CD4-positive, alpha-beta memory T cell (primary cell): ENCODE measurements around the gene LPXN. TPM values are rescaled to one million over a fixed set of nuclear protein-coding genes. Genes with fewer than 3 reads are reported as not detected.

Experiments used
- CTCF ChIA-PET: fragments of 350-600 bp; sonication (Branson Sonifier 250); formaldehyde crosslinking; loops from one replicate; lab custom pipeline; 2021; ENCODE audit warnings: inconsistent platforms; ENCODE audit not compliant: partially characterized antibody; lab: Charles Lee
- POLR2A ChIA-PET: fragments of 350-600 bp; sonication (Branson Sonifier 250); formaldehyde crosslinking; loops from one replicate; lab custom pipeline; 2021; ENCODE audit not compliant: partially characterized antibody; lab: Charles Lee
- DNase-seq, 5 donors: peaks; one replicate each; pipeline versions ENCODE4 v3.0.0 to v3.0.0-alpha.2; 2020 to 2022; ENCODE audit warnings: mixed read lengths in 1 of 5
- H3K27ac ChIP-seq: one replicate; pipeline ENCODE4 v1.7.0; 2013; ENCODE audit warnings: low read depth, low read length
- H3K27me3 ChIP-seq: 2 replicates; pipeline ENCODE4 v1.7.0; 2013; ENCODE audit warnings: mild to moderate bottlenecking, low read length, moderate library complexity; ENCODE audit not compliant: insufficient read depth
- H3K36me3 ChIP-seq: 2 replicates; pipeline ENCODE4 v1.7.0; 2013; ENCODE audit warnings: mild to moderate bottlenecking, low read length, moderate library complexity; ENCODE audit not compliant: insufficient read depth
- H3K4me1 ChIP-seq: 2 replicates; pipeline ENCODE4 v1.7.0; 2013; ENCODE audit warnings: mild to moderate bottlenecking, low read length, moderate library complexity; ENCODE audit not compliant: insufficient read depth
- H3K4me3 ChIP-seq, 2 donors: one replicate each; pipeline ENCODE4 v1.7.0; 2013; ENCODE audit warnings: low read length in 2 of 2, mild to moderate bottlenecking in 1 of 2
- H3K9me3 ChIP-seq, 2 donors: one replicate each; pipeline ENCODE4 v1.7.0; 2013; ENCODE audit warnings: low read length in 2 of 2, control low read depth in 1 of 2; ENCODE audit not compliant: control insufficient read depth in 1 of 2
- H3K27ac Mint-ChIP-seq, 7 donors: one replicate each; pipeline ENCODE4 v1.8.0; 2020 to 2021; ENCODE audit warnings: mixed read lengths in 7 of 7, mild to moderate bottlenecking in 6 of 7, inconsistent platforms in 3 of 7, moderate library complexity in 3 of 7
- H3K27me3 Mint-ChIP-seq, 2 donors: one replicate each; pipeline ENCODE4 v1.8.0; 2020 to 2021; ENCODE audit warnings: mixed read lengths in 2 of 2
- H3K36me3 Mint-ChIP-seq, 2 donors: one replicate each; pipeline ENCODE4 v1.8.0; 2020 to 2021; ENCODE audit warnings: mixed read lengths in 2 of 2, inconsistent platforms in 1 of 2, mild to moderate bottlenecking in 1 of 2
- H3K4me1 Mint-ChIP-seq, 4 donors: one replicate each; pipeline ENCODE4 v1.8.0; 2020 to 2021; ENCODE audit warnings: mixed read lengths in 4 of 4, mild to moderate bottlenecking in 1 of 4
- H3K4me3 Mint-ChIP-seq, 8 donors: one replicate each; pipeline ENCODE4 v1.8.0; 2020 to 2021; ENCODE audit warnings: mixed read lengths in 8 of 8, mild to moderate bottlenecking in 7 of 8, moderate library complexity in 6 of 8, inconsistent platforms in 3 of 8
- H3K9me3 Mint-ChIP-seq, 8 donors: one replicate each; pipeline ENCODE4 v1.8.0; 2020 to 2021; ENCODE audit warnings: mixed read lengths in 8 of 8, mild to moderate bottlenecking in 5 of 8, inconsistent platforms in 3 of 8, moderate library complexity in 1 of 8
- intact Hi-C: fragments of 100-400 bp; cut with micrococcal nuclease; formaldehyde crosslinking; loops from one replicate; pipeline ENCODE4 v1.15.1; 2023
- polyA plus RNA-seq, 2 donors: library from polyadenylated mRNA; unstranded; fragments of 300-500 nt; fragmentation: Illumina TruSeq; gene quantifications; one replicate each; pipeline ENCODE4 v1.2.3, GENCODE V29; 2021
- total RNA-seq, 2 experiments: library from RNA; stranded (reverse); gene quantifications; one replicate each; pipeline ENCODE4 v1.2.3, GENCODE V29; 2021

LPXN gene
- total and polyA plus RNA-seq, 4 experiments from 2014 or later = 138 to 281 (median 199) TPM

GRCh38 chr11:58582437-58582836 lies 6.8 kb upstream of the LPXN start:
- Histone ChIP-seq H3K27ac (no peak overlapping the region), H3K4me1 (peaks cover 57% of the 10 kb centered on the region), H3K4me3 (no peak overlapping the region), H3K9me3 (no peaks in the 10 kb centered on the region), H3K36me3 (peaks cover 10% of the 10 kb centered on the region), H3K27me3 (no peaks in the 10 kb centered on the region)
- no peak for DNase-seq
- H3K27ac Mint-ChIP-seq = peak overlapping the region in 1 of 7 donors; percentile 3
- intact Hi-C loops = no loop called here
- H3K4me3 Mint-ChIP-seq = peak overlapping the region in 4 of 8 donors; percentile 13 to 51 (median 28)
- peaks cover 0 to 3% of the 10 kb centered on the region in 2 donors for H3K27me3 Mint-ChIP-seq
- CTCF ChIA-PET = interaction anchor here (0.7 to 8.6 kb wide), 3 partner anchors 16 to 48 kb away, joined by 3 to 187 read pairs (median 3); no protein-coding TSS in a partner anchor
- H3K9me3 Mint-ChIP-seq = peaks cover 0 to 14% (median 0%) of the 10 kb centered on the region in 8 donors
- peaks cover 33 to 70% (median 43%) of the 10 kb centered on the region in 4 donors for H3K4me1 Mint-ChIP-seq
- POLR2A ChIA-PET = interaction anchor here (0.8 to 1.9 kb wide), 2 partner anchors 9 to 14 kb away, joined by 3 to 8 read pairs; no protein-coding TSS in a partner anchor
- peaks cover 10 to 34% of the 10 kb centered on the region in 2 donors for H3K36me3 Mint-ChIP-seq

DNA sequence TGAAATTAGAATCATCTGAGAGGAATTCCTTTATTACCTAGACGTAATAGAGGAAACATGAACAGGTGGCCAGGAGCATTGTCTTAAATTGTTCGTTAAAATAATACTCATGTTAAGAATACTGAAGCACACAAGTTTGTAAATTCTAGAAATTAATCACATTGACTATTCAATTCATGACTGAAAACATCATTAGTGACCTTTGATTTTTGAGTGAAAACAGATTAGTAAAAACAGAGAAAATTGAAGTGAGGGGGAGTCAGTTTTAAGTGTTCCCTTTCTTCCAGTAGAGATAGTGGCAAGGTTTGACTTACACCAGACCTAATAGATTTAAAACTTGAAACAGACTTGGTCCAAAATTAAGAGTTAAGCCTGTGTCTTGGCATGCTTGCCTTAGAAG lies 4.7 kb upstream of the LPXN start:
- H3K36me3 ChIP-seq = no peaks in the 10 kb centered on the region

DNA sequence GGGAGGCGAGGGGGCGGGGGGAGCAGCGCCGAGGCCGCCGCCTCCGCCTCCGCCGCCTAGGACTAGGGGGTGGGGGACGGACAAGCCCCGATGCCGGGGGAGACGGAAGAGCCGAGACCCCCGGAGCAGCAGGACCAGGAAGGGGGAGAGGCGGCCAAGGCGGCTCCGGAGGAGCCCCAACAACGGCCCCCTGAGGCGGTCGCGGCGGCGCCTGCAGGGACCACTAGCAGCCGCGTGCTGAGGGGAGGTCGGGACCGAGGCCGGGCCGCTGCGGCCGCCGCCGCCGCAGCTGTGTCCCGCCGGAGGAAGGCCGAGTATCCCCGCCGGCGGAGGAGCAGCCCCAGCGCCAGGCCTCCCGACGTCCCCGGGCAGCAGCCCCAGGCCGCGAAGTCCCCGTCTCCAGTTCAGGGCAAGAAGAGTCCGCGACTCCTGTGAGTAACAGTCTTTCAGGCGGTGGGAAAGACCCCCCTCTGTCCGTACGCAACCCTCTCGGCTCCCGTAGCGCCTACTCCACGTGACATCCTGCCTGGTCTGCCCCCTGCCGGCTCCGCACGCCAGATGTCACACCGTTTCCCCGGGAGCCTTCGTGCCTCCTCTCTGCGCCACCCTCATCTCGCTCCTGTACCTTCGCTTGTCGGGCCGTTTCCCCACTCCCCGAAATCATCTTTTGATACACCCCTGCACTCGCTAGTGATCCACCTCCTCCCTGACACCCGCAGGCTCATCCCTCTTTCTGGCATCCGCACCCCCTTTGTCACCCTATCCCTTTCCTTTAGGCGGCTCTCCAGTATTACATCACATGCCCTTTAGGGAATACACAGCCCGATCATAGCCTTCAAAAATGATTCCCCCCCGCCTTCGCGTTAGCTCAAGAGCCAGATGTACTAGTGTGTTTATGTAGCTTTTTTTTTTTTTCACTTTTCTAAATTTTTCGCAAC lies 3.8 kb upstream of the LPXN start:
- peak overlapping the region; percentile 63 to 81 for H3K4me3 ChIP-seq
- peak overlapping the region; percentile 99 for H3K27ac ChIP-seq
- H3K36me3 ChIP-seq = no peaks in the 10 kb centered on the region
- peak; percentile 89 to 94 (median 90) for DNase-seq
- Mint-ChIP-seq H3K4me3 (peak overlapping the region; percentile 93 to 99 (median 98)), H3K4me1 (peaks cover 37 to 86% (median 58%) of the 10 kb centered on the region in 4 donors), H3K27me3 (peaks cover 0 to 3% of the 10 kb centered on the region in 2 donors), H3K36me3 (peaks cover 0 to 33% of the 10 kb centered on the region in 2 donors), H3K9me3 (peaks cover 0 to 14% (median 0%) of the 10 kb centered on the region in 8 donors), H3K27ac (peak overlapping the region; percentile 98 to 100 (median 100))
- no peaks in the 10 kb centered on the region for H3K9me3 ChIP-seq
- ChIA-PET POLR2A (interaction anchor here (0.8 to 6.4 kb wide), 6 partner anchors 13 to 866 kb away, joined by 3 to 109 read pairs (median 8); no protein-coding TSS in a partner anchor), CTCF (interaction anchor here (0.7 to 8.6 kb wide), 5 partner anchors 13 to 59 kb away, joined by 3 to 187 read pairs (median 3); no protein-coding TSS in a partner anchor)
- intact Hi-C loops = loop anchor here (1.0 to 10.0 kb wide), 11 partner anchors 11 to 1245 kb away; partner anchors contain the start of genes FAM111B, SELENOH, SSRP1 and UBE2L6
- H3K4me1 ChIP-seq = peaks cover 70% of the 10 kb centered on the region
- H3K27me3 ChIP-seq = no peaks in the 10 kb centered on the region

More for the DNA sequence above, 4.7 kb upstream of the LPXN start:
- Histone ChIP-seq H3K9me3 (no peaks in the 10 kb centered on the region), H3K27me3 (no peaks in the 10 kb centered on the region), H3K27ac (peak overlapping the region; percentile 99), H3K4me1 (peaks cover 68% of the 10 kb centered on the region), H3K4me3 (peak overlapping the region; percentile 10 to 81)
- DNase-seq = no peak
- Mint-ChIP-seq H3K27ac (peak overlapping the region; percentile 73 to 100 (median 97)), H3K4me3 (peak overlapping the region; percentile 93 to 98 (median 96)), H3K9me3 (peaks cover 0 to 14% (median 0%) of the 10 kb centered on the region in 8 donors), H3K36me3 (peaks cover 0 to 34% of the 10 kb centered on the region in 2 donors), H3K4me1 (peaks cover 32 to 78% (median 53%) of the 10 kb centered on the region in 4 donors), H3K27me3 (peaks cover 0 to 3% of the 10 kb centered on the region in 2 donors)
- intact Hi-C loops = no loop called here
- ChIA-PET POLR2A (interaction anchor here (1.1 to 6.4 kb wide), 3 partner anchors 14 to 60 kb away, joined by 4 to 109 read pairs (median 10); no protein-coding TSS in a partner anchor), CTCF (interaction anchor here (1.0 to 8.6 kb wide), 4 partner anchors 14 to 60 kb away, joined by 3 to 187 read pairs (median 4); no protein-coding TSS in a partner anchor)

GRCh38 chr11:58578635-58579191 lies 3.1 kb upstream of the LPXN start, which contains the start of gene ZFP91:
Gene ZFP91, plus strand, starts transcription at chr11:58579063. Its CDS starts 219 bp downstream, at chr11:58579282.
- Mint-ChIP-seq H3K27ac (peak within 1 kb of the TSS; percentile 99 to 100 (median 100)), H3K36me3 (peaks cover 0 to 36% of the 10 kb centered on the region in 2 donors), H3K9me3 (peaks cover 0 to 14% (median 0%) of the 10 kb centered on the region in 8 donors), H3K4me1 (peaks cover 35 to 90% (median 59%) of the 10 kb centered on the region in 4 donors), H3K4me3 (peak within 1 kb of the TSS; percentile 93 to 99 (median 98)), H3K27me3 (peaks cover 0 to 3% of the 10 kb centered on the region in 2 donors)
- Histone ChIP-seq H3K36me3 (no peaks in the 10 kb centered on the region), H3K4me1 (peaks cover 74% of the 10 kb centered on the region), H3K4me3 (peak within 1 kb of the TSS; percentile 63 to 96), H3K27me3 (no peaks in the 10 kb centered on the region), H3K27ac (peak within 1 kb of the TSS; percentile 99), H3K9me3 (no peaks in the 10 kb centered on the region)
- ChIA-PET POLR2A (interaction anchor here (0.8 to 6.4 kb wide), 11 partner anchors 8 to 1243 kb away, joined by 3 to 109 read pairs (median 5); partner anchors contain the start of genes MED19 and SSRP1), CTCF (interaction anchor here (8.6 kb wide), 1 partner anchor 12 kb away, joined by 187 read pairs; no protein-coding TSS in a partner anchor)
- intact Hi-C loops = loop anchor here (1.0 to 10.0 kb wide), 16 partner anchors 10 to 1244 kb away; partner anchors contain the start of genes CLP1, FAM111B, MED19 and SELENOH
- DNase-seq = peak; percentile 92 to 99 (median 95)

DNA sequence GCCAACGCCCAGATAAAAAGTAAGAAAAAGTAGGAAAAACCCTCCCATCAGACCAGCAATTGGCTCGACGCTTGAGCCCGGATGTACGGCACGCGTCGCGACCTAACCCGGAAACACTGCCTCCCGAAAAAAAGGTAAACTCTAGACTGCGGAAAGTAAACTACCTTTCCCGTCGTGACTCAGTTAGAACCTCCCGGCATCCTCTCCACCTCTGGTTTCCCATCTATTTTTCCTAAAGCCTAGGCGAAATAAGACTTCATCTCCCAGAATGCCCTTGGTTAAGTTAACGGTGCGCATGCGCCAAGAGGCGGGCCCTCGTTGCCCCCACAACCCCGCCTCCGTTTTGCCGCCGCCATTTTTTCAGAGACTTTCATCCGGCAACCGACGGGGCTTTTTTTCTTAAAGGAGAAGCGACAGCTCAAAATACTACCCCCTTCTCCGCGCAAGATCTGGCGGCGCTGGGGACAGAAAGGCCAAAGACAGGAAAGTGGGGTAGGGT lies 2.5 kb upstream of the LPXN start:
- DNase-seq = peak; percentile 96 to 98 (median 97)
- CTCF ChIA-PET = interaction anchor here (2.1 to 8.6 kb wide), 2 partner anchors 12 to 18 kb away, joined by 8 to 187 read pairs; no protein-coding TSS in a partner anchor
- H3K36me3 ChIP-seq = no peaks in the 10 kb centered on the region
- no peaks in the 10 kb centered on the region for H3K9me3 ChIP-seq
- intact Hi-C loops = loop anchor here (1.0 to 10.0 kb wide), 13 partner anchors 209 to 1243 kb away; partner anchors contain the start of genes CLP1, FAM111B, MED19 and SSRP1
- H3K4me1 ChIP-seq = peaks cover 71% of the 10 kb centered on the region
- H3K27ac ChIP-seq = peak overlapping the region; percentile 99
- peaks cover 0 to 41% of the 10 kb centered on the region in 2 donors for H3K36me3 Mint-ChIP-seq
- H3K27me3 Mint-ChIP-seq = peaks cover 0 to 3% of the 10 kb centered on the region in 2 donors
- POLR2A ChIA-PET = interaction anchor here (0.6 to 6.4 kb wide), 20 partner anchors 9 to 1243 kb away, joined by 3 to 109 read pairs (median 5); partner anchors contain the start of genes MED19, SELENOH, SSRP1 and UBE2L6
- peaks cover 0 to 14% (median 0%) of the 10 kb centered on the region in 8 donors for H3K9me3 Mint-ChIP-seq
- peak overlapping the region; percentile 99 to 100 (median 100) for H3K27ac Mint-ChIP-seq
- peak overlapping the region; percentile 57 to 96 for H3K4me3 ChIP-seq
- H3K4me3 Mint-ChIP-seq = peak overlapping the region; percentile 93 to 99 (median 96)
- H3K4me1 Mint-ChIP-seq = peaks cover 36 to 91% (median 61%) of the 10 kb centered on the region in 4 donors
- no peaks in the 10 kb centered on the region for H3K27me3 ChIP-seq
